ENCODE measurements around the gene UQCRC1. TPM values are rescaled to one million over a fixed set of nuclear protein-coding genes. Genes with fewer than 3 reads are reported as not detected.

Gene UQCRC1
- total RNA-seq, 4 donors from 2014 or later: 579 to 974 (median 655) TPM

GRCh38 chr3:48628277-48629017 lies 19.0 kb upstream of the UQCRC1 start:
- no peak for DNase-seq
- H3K4me3 ChIP-seq: no peak overlapping the region
- peaks cover 0 to 12% (median 5%) of the 10 kb centered on the region in 4 donors for H3K4me1 ChIP-seq
- H3K27me3 ChIP-seq: no peaks in the 10 kb centered on the region
- in situ Hi-C loops (cut with MboI; ENCODE audit: low pct_ligation_motif_present in 1 of 4, low pct_unique_long_range_greater_than_20kb in 1 of 4, low sequenced_read_pairs in 3 of 4) (no loop called here), intact Hi-C loops (cut with DNase I; ENCODE audit: low total_unique reads) (no loop called here)
- no peak for TF ChIP-seq POLR2AphosphoS5 (IDR thresholded peaks at IDR 0.05)
- no peak for TF ChIP-seq CTCF (IDR thresholded peaks at IDR 0.05)
- no peak for TF ChIP-seq EP300 (IDR thresholded peaks at IDR 0.05; ENCODE audit: low read depth)
- TF ChIP-seq POLR2A (IDR thresholded peaks at IDR 0.05): no peak
- WGBS, 2 donors (ENCODE audit: low coverage in 1 of 2): 86 to 90% methylated on average over 7 to 13 of the region's 13 CpGs
- H3K36me3 ChIP-seq: peaks cover 0 to 14% (median 9%) of the 10 kb centered on the region in 4 donors
- no peak overlapping the region for H3K27ac ChIP-seq
- H3K9me3 ChIP-seq: no peaks in the 10 kb centered on the region

DNA sequence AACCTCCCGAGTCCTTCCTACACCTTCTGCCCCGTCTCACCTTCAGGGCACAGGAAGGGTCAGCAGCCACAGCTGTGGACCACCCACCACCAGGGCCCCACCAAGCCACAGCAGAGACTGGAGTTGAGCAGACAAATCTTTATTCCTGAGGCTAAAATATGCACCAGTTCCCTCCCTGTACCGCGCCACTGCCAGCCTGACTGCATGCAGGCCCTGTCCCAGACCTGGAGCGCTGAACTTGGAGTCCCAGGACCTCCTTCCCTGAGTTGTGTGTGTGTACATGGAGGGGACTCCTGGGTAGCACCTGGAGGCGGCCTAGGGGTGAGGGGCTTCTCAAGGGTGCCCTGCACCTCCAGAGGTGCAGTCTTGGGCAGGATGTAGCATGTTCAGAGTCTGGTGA lies 16.2 kb upstream of the UQCRC1 start:
- no peak for DNase-seq
- Histone ChIP-seq H3K4me1 (peaks cover 0 to 12% (median 5%) of the 10 kb centered on the region in 4 donors), H3K36me3 (peaks cover 0 to 14% (median 8%) of the 10 kb centered on the region in 4 donors), H3K27ac (no peak overlapping the region), H3K27me3 (no peaks in the 10 kb centered on the region), H3K4me3 (no peak overlapping the region), H3K9me3 (no peaks in the 10 kb centered on the region)
- WGBS, 2 donors (ENCODE audit: low coverage in 1 of 2): 98% methylated on average over 5 of the region's 6 CpGs; no CpG with 5 or more reads in 1 of the 2 donors
- intact Hi-C loops (cut with DNase I; ENCODE audit: low total_unique reads): no loop called here
- in situ Hi-C loops (cut with MboI; ENCODE audit: low pct_ligation_motif_present in 1 of 4, low pct_unique_long_range_greater_than_20kb in 1 of 4, low sequenced_read_pairs in 3 of 4): no loop called here
- TF ChIP-seq CTCF (IDR thresholded peaks at IDR 0.05) (no peak), POLR2AphosphoS5 (IDR thresholded peaks at IDR 0.05) (no peak), POLR2A (IDR thresholded peaks at IDR 0.05) (no peak), EP300 (IDR thresholded peaks at IDR 0.05; ENCODE audit: low read depth) (no peak)

DNA sequence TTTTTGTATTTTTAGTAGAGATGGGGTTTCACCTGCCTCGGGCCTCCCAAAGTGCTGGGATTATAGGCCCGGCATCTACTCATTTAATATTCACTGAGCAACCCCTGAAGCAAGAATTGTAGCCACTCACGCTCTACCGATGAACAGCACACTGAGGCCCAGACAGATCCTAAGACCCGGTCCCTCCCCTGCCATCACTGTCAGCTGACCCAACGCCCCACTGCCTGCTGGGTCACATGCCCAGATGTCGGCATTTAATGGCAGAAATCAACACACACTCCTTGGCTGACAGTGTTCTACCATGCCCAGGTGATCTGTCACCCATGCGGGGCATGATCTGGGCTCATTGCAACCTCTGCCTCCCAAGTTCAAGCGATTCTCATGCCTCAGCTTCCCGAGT lies 15.3 kb upstream of the UQCRC1 start:
- Histone ChIP-seq H3K4me3 (no peak overlapping the region), H3K27me3 (no peaks in the 10 kb centered on the region), H3K27ac (peak overlapping the region; percentile 46 to 76 (median 69)), H3K36me3 (peaks cover 0 to 11% (median 5%) of the 10 kb centered on the region in 4 donors), H3K9me3 (no peaks in the 10 kb centered on the region), H3K4me1 (peaks cover 2 to 19% (median 11%) of the 10 kb centered on the region in 4 donors)
- in situ Hi-C loops (cut with MboI; ENCODE audit: low pct_ligation_motif_present in 1 of 4, low pct_unique_long_range_greater_than_20kb in 1 of 4, low sequenced_read_pairs in 3 of 4) (no loop called here), intact Hi-C loops (cut with DNase I; ENCODE audit: low total_unique reads) (no loop called here)
- 94 to 100% methylated on average over 1 to 10 of the region's 10 CpGs for WGBS, 2 donors (ENCODE audit: low coverage in 1 of 2)
- TF ChIP-seq POLR2A (IDR thresholded peaks at IDR 0.05) (no peak), EP300 (IDR thresholded peaks at IDR 0.05; ENCODE audit: low read depth) (no peak), CTCF (IDR thresholded peaks at IDR 0.05) (no peak)
- DNase-seq: no peak

- H3K9me3 ChIP-seq: no peaks in the 10 kb centered on the region
- TF ChIP-seq CTCF (IDR thresholded peaks at IDR 0.05): no peak
- TF ChIP-seq EP300 (IDR thresholded peaks at IDR 0.05; ENCODE audit: low read depth): no peak
- peak in 2 of 3 donors; percentile 8 to 10 for TF ChIP-seq POLR2AphosphoS5 (IDR thresholded peaks at IDR 0.05)
- no peak for TF ChIP-seq POLR2A (IDR thresholded peaks at IDR 0.05)
- peaks cover 8 to 27% (median 18%) of the 10 kb centered on the region in 4 donors for H3K4me1 ChIP-seq
- intact Hi-C loops (cut with DNase I; ENCODE audit: low total_unique reads) (no loop called here), in situ Hi-C loops (cut with MboI; ENCODE audit: low pct_ligation_motif_present in 1 of 4, low pct_unique_long_range_greater_than_20kb in 1 of 4, low sequenced_read_pairs in 3 of 4) (no loop called here)
- no peak overlapping the region for H3K4me3 ChIP-seq
- 29 to 64% methylated on average over 2 to 6 of the region's 6 CpGs for WGBS, 2 donors (ENCODE audit: low coverage in 1 of 2)
- peak; percentile 31 for DNase-seq
- H3K36me3 ChIP-seq: peaks cover 0 to 9% (median 2%) of the 10 kb centered on the region in 4 donors
- H3K27me3 ChIP-seq: no peaks in the 10 kb centered on the region
- H3K27ac ChIP-seq: peak overlapping the region; percentile 46 to 76 (median 69)
Observed at GRCh38 chr3:48623851-48624547, 14.6 kb upstream of the UQCRC1 start.
